Raji (cell line): ENCODE data around the gene STUM.

ENCODE experiments used
- POLR2A ChIP-seq: IDR thresholded peaks from 2 replicates; pipeline ENCODE4 v1.6.1; 2011; ENCODE audit warnings: low read depth, low read length, control low read depth; ENCODE audit not compliant: insufficient read depth

Gene STUM

DNA sequence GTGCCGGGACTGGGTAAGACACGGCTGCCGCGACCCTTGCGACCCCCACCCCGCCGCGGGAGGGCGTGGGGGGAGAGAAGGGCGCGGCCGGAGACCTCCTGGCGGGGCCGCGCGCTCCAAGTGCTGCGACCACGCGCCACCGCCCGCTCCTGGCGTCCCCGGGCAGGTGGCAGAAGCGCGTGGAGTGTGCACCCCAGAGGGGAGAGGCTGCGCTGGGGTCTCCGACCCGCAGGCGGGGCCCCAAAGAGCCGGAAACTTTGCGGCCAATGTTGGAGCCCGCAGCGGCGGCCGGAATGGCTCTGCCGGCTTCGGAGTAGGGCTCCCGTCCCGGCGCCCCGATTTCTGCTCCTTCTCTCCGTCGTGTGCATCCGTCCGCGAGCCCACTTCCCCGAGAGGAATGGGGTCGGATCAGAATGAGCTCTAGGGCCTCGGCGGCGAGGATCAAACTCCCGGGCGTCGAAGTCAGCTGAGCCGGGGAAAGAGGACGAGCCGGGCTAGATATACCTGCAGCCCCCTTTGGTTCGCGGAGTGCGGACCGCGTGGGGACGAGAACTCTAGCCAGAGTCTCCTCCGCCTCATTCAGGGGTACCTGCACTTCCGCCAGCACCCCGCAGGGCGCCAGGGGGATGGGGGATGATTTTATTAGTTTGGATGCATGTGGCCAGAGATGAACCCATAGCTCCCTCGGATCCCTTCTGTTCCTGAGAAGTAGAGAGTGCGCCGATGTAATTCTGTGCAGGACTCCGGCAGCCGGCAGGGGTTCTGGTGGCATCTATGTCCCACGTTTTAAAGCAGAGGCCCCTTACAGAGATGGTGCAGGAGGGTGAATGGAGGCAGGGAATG lies 751 bp downstream of the STUM start:
- no peak for TF ChIP-seq POLR2A

DNA sequence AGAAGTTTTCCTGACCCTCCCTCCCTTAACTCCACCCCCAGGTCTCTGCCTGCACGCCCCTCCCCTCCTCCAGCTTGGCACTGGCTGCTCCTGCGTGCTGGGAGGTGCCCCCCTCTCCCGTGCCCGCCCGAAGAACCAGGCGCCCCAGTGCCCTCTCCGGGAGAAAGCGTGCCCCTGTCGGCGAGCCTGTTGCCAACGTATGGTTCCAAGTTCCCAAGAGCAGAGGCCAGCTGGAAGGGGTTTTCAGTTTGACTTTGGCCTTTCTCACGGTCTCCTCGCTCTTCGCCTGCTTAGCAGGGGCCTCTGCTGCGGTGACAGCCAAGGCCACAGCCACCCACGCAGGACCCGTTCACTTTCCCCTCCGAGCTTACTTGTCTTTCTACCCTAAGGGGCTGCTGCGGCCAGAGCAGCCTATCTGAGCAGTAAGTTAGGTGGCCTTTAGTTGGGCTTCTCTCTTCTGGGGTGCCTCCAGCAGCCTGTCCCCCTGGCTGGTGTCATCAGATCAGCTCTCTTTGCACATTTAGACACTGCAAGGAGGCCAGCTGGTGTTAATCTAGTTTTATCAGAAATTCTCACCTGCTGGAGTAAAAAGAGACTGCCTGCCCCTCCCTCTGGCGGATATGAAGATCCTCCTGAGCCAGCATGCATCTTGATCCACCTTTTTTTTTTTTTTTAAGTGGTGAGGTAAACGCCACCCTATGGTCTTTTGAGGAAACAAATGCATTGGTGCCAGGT lies 1.5 kb downstream of the STUM start:
- TF ChIP-seq POLR2A, result no peak

DNA sequence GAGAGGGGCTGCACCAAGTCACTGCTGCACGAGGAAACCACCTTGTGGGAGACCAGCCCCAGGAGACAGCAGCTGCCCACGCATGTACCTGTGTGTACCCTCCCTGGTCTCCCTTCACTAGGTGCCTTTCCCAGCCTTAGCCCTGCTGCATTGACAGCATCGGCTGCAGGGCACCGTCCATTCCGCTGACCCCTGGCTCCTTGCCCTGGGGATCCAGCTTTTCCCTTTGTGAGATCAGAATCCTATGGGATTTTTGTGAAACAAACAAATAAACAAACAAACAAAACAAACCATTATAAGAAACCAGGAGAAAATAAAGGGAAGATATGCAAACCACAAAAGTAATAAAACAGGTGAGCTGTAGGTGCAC lies 2.1 kb downstream of the STUM start:
- TF ChIP-seq POLR2A, result no peak

DNA sequence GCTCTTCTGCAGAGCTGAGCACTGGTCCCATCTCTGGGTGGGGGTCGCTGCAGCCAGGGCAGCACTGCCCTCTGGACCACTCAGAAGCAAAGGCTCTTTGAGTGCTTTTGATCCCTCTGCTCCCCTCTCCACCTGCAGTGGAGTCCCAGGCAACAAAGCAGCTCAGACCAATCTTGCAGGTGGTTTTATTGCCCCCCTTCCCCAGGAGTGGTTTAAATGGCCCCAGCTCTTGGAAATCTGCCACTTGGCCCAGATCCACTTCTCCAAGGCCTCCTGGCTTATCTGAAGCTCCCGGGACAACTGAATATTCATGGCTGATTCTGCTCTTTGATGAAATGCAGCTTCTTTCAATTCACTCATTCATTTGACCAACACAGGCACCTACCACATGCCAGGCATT lies 2.7 kb downstream of the STUM start:
- no peak for TF ChIP-seq POLR2A

DNA sequence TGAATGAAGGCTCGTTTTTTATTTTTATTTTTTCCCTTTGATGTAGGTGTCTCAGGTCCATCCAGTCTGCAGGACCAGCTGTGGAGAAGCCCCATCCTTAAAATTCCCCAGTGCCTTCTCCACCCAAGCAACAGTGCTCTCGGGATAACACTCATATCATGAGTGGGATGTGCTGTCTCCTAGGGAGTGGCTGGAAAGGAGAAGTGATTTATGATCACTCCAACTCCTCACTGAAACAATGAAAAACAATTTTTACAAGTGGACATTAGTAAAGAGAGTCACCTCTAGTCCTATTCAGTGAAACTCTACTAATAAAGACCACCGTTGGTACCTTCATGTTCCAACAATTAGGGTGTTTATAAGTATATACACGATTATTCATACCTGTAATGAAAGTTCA lies 3.5 kb downstream of the STUM start:
- TF ChIP-seq POLR2A, result no peak

DNA sequence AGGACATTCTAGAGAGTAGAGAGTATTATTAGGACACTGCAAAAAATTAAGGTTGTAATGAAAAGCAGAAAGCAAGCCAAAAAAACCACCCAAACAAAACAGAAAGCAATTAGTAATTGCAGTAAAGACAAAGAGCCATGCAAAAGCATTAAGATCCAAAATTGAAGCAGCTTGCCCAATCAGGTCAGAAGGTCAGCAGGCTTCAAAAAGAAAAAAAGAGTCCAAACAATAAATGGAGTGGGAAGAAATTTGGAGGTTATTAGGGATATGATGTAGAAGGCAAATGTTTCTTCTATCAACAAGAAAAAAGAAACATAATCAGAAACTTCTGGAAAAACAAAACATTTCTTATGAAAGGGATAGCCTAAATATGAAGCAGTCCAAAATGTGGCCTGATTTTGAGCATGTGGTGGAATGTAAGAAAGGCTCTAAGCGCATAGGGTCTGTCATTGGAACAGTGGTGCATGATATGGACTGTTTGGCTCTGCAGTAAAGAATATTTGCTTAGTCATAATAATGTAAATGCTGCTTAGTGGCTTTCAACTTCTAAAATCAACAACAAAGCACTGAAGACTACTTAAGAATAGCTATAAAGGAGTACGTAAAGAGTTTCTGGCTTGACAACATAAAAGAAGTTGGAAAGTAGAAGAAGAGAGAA lies 4.8 kb downstream of the STUM start:
- no peak for TF ChIP-seq POLR2A

DNA sequence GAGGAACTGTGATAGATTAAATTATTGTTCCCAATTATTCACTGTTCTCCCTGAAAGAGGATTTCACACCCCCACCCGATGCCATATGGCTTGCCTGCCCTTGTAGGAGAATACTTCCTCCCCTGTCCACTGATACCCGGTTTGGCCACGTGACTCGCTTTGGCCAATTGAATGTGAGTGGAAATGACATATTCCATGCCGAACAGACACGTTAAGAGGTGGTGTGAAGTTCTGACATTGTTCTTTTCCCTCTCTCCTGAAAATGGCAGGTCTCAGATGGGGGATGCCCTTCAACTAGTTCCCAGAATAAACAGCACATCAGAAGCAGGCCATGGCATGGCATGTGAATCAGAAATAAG lies 5.3 kb downstream of the STUM start:
- TF ChIP-seq POLR2A, result no peak

DNA sequence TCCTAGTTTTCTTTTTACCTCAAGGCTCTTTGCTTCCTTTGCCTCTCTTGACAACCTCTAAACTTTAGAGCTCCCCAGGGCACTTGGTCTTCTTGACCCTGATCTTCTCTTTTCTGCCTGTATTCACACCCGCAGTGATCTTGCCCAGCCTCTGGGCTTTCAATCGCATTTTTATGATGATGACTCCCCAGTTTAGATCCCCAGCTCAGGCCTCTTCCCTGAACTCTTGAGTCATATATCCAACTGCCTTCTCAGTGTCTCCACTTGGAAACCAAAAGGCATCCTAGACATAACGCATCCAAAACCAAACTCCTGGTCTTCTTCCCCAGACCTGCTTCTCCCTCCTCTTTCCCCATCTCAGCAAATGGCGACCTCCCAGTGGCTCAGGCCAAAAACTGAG lies 6.5 kb downstream of the STUM start:
- no peak for TF ChIP-seq POLR2A

DNA sequence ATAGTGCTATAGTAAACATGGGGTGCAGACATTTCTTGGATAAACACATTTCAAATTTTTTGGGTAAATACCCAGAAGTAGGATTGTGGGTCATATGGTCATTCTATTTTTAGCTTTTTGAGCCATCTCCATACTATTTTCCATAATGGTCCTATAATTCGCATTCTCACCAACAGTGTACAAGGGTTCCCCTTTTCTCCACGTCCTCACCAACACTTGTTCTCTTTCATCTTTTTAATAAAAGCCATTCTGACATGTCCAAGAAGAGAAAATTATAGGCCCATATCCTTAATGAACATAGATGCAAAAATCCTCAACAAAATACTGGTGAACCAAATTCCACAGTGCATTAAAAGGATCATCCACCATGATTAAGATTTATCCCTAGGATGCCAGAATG lies 8.9 kb downstream of the STUM start:
- no peak for TF ChIP-seq POLR2A

DNA sequence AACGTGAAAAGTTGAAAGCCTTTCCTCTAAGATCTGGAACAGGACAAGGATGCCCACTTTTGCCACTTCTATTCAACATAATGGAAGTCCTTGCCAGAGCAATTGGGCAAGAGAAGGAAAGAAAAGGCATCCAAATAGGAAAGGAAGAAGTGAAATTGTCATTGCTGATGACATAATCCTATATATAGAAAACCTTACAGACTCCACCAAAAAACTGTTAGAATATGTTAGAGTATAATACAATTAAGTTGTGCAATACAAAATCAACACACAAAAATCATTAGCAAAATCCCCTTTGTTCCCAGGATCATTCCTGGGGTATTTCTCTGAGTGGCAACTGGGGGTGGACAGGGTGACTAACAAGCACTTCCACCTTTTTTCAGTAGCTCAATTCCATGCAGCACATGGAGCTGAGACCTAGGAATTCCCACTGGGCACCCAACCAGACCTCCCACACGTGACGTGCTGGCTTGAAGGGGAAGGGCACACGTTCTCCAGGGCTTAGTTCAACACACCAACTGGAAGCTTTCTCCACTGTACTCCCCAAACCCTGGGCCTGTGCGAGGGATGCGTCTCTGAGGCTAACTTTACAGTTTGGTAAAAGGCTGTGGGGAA lies 9.6 kb downstream of the STUM start:
- TF ChIP-seq POLR2A, result no peak

DNA sequence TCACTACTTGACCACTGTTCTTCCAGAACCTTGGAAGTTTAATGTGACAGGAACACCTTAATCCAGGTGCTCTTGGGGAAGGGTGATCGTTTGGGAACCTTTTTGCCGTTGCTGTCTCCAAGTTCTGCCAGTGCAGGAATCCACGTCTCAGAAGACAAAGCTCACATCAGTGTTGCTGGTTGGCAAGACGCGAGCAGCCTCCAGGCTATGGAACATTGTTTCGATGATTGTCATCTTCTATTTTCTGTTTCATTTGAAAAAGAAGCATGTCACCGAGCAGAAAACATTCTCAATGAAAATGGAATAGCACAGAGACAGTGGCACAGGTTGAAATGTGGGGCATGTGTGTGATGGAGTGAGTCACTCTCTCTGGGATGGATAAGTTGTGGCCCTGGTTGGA lies 11.7 kb downstream of the STUM start:
- TF ChIP-seq POLR2A, result no peak

DNA sequence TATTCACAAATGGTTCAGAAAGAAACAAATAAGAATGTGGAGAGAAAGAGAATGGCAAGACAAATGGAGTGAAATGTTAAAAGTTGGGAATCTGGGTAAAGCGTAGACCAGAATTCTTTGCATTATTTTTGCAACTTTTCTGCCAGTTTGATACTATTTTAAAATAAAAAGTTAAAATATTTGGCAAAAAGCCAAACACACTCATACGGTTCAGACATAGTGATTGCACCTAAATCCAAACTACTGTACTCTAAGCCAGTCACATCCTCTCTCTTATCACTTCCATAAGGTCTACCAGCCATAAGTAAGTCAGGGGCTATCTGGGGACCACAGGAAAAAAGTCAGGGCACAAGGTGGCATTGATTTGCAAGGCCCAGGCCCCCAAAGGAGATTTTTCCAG lies 14.4 kb downstream of the STUM start:
- no peak for TF ChIP-seq POLR2A

DNA sequence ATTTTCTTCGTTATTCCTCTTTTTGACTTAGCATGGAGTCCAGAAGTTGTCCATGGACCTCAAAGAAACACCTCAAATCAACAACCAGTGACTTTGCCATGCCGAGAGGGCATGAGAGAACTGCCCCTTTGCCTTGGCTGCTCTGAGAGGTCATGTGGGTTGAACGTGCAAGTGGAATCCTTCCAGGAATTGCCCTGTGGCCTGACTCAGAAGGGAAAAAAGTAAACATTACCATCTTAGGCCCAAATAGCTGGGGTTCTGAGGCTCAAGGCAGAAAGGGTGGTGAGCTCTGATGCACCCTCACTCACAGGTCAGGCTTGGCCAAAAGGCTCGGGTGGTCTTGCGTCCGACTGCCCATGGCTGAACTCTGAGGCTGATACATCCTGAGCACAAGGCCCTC lies 15.1 kb downstream of the STUM start:
- no peak for TF ChIP-seq POLR2A

DNA sequence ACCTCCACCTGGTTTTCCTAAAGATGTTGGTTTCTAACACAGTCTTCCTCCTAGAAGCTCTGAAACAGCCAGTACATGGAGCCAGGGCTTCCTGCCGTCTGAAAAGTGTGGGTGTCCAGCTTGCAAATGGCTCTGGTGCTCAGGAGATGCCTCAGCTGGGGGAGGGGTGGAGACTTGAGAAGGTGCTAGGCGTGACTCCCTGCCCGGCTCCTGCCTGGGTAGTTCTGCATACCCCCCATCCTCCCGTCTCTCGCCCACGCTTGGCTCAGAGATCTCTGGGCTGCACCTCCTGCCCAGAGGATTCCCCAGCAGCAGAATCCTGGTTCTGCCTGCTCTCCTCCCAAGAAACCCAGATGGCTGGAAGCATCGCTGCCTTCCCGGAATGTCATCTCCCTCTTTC lies 16.9 kb downstream of the STUM start:
- no peak for TF ChIP-seq POLR2A

DNA sequence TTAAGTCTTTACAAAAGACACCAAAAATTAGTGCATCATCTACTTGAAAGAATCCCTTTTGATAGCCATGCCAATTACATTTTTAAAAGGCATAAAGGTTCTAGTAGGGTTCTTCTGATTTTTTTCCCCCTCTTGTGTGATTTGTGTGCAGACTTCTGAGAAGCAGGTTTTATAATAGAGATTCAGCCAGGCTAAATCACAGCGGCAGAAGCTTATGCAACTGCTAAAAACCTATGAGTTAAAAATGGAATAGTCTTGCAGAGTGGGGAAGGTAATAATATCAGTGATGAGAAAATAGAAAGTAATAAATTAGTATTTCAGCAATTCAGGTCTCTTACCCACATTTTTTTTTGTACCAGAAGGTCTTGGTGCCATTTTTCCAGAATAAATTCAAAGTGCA lies 17.7 kb downstream of the STUM start:
- TF ChIP-seq POLR2A, result no peak

DNA sequence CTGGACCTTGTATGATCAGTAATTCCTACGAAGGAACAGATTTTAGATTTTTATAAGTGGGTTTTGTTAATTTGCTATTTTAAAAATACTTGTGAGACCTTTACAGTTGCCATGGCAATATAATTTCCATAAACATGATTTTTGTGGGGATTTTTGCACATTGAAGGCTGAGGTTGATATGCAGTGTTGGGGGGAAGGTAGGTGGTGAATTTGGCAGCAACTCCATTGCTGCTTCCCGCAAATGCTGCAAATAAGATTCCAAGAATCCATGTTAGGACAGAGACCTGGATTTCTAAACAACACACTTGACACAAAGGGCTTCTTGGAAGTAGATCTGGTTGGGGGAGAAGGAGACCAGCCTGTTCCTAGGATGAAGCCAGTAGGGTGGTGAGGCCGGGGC lies 18.2 kb downstream of the STUM start:
- no peak for TF ChIP-seq POLR2A

DNA sequence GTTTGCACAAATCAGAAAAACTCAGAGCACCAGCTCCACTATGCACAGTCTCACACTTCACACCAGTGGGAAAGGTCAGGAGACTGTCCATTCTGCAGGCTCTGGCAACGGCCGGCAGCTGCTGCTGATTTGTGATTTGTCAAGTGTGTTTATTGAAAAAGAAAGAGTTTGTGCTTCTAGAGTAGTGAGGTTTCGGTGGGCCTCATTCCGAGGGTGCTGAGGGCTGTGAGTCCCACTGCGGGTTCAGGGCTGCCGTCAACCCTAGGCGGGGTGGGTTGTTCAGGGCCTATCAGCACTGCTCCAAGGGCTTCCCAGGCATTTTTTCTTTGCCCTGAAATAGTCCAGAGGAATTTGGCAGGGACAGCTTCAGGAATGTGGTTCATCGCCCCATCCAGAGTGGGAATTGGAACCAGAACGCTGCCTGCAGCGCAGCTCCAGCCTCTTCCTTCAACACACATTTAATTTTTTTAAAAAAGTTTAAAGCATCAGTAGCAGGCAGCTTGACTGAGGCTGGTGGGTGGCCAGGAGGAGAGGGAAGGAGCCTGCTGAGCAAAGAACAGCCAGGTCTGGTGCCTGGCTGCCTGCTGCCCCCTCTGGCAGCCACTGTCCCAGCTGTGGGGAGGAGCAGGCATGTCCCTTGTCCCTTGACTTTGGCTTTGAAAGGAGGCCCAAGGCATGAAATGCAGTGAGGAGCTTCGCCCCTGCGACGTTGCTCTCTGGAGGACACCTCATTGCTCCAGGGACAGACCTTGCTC lies 19.7 kb downstream of the STUM start:
- TF ChIP-seq POLR2A, result no peak
